NCI-H1694 treated with DMSO at 0.1 percent for 48 hours (cell line): ENCODE data around the gene CRAMP1.
A peak's percentile ranks its signal among the peaks of the same experiment; 100 is the strongest.

Experiments
- DNase-seq: peaks from one replicate; lab custom pipeline; 2025; lab: John Stamatoyannopoulos, UW

CRAMP1 gene

DNA sequence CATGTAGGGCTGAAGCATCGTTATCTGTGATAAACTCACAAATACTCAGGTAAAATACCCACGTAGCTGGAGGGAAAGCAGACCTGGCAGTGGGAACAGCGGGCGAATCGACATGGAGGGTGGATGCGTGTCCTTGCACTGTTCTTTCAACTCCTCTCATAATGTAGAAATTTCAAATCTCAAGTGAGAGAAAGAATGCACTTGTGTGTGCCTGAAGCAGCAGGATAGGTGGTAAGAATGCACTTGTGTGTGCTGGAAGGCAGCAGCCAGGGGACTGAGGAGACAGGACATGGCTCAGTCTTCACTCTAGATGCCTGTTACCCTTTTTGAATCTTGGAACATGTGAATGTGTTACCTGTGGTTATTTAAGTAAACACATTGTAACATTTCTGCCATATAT is 10.7 kb upstream of the CRAMP1 start:
- no peak for DNase-seq

DNA sequence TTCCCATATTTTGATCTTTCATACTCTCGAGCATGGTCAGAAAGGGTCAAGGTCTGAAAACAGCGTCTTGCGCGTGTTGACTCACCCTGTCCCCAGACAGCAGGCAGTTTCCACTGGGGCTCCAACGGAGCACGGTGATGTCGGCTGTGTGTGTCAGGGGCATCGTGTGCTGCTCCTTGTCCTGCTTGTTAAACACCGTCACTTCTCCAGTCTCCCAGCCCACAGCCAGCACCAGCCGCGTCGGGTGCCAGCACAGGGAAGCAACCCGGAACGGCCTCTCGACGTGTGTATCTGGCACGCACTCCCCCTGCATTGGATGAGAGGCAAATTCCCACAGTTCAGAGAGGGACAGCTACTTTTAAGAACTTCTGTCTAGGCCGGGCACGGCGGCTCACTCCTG is 9.9 kb upstream of the CRAMP1 start:
- DNase-seq = no peak

DNA sequence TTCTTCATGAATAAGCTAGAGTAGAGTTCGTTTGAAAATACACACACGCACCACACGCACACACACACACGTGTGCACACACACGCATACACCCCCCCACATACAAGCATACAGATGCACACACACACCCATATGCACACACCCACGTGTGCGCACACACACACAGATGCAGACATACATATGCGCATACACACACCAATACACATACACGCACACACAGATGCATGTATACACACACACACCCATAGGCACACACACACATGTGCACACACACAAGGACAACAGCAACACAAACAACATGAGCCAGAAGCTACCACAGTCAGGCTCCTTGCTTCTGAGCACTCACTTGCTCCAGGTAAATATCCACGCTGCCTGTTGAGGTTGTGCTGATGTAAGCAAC is 5.4 kb upstream of the CRAMP1 start:
- DNase-seq = no peak

DNA sequence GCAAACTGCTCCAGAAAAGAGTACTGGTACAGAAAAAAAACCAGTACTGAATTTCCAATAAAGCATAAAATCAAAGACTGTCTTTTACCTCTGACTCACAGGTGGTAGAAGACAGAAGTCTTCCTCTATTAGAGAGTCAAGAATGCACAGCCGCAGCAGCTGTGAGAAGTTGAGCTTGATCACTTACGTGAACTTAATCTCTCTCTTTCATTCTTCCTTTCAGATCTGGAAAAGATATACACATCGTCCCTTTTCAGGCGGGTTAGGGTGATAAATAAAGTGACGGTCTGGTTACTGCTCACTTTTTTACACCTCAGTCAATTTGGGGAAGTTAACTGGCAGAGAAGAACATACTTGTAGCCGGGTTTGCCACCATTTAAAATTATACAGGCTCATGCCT is 4.2 kb upstream of the CRAMP1 start:
- no peak for DNase-seq

DNA sequence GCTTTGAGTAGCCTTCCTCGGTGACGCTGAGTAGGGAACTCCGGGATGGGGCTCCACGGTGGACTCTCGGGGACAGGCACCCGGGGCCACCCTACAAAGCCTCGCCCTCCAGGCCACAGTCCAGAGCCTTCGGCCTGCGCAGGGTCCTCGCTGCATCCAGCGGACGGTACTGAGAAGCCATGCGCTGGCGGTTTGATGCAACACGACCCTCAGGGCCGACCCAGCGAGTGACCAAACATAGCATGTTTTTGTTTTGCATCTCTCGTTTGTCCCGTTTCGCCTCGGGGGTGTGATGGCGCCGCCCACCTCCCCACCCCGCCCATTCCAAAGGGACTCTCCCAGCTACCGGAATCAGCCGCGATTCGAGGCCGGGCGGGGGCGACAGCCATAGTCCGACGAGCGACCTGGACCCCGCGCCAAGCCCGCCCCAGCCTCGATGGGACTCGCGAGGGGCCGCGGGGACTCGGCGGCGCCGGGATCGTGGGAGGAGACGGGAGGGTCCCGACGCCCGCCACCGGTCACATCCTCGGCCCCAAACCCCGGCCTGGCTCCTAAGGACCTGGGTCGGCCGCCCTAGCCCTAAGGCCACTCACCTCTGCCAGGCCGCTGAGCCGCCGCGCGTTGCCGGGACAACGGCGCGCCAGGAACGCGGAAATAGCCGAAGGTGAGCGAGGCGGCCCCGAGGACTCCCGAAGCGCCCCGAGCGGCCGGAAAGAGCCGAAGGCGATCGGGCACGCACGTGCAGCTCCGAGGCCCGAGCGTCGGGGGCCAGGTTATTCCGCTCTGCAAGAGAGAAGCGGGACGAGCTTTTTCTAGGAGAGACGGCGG is 1.9 kb upstream of the CRAMP1 start:
- peak; percentile 64 for DNase-seq

DNA sequence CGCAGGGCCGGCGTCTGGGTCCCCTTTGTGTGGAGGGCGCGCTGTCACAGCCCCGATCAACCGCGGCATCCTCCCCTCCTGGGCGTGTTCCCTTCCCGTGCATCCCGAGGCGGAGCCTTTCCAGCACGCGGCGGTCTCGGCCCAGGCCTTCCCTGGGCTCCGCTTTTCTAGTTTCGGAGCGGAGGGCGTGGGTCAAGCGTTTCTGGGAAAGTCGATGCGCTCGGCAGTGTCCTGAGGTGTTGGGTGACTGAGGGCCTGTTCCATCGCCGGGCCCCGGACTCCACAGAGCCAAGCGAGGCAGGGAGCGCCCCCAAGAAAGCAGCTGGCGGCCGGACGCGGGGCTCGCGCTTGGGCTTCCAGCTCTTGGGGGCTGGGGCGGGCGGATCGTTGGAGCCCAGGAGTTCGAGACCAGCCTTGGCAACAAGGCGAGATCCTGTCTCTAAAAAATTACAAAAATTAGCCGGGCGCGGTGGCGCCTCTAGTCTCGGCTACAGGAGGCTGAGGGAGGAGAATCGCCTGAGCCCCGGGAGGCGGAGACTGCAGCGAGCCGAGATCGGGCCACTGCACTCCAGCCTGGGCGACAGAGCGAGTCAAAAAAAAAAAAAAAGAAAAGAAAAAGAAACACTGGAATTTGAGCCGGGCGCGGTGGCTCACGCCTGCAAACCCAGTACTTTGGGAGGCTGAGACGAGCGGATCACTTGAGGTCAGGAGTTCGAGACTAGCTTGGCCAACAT is 1.1 kb upstream of the CRAMP1 start:
- no peak for DNase-seq

DNA sequence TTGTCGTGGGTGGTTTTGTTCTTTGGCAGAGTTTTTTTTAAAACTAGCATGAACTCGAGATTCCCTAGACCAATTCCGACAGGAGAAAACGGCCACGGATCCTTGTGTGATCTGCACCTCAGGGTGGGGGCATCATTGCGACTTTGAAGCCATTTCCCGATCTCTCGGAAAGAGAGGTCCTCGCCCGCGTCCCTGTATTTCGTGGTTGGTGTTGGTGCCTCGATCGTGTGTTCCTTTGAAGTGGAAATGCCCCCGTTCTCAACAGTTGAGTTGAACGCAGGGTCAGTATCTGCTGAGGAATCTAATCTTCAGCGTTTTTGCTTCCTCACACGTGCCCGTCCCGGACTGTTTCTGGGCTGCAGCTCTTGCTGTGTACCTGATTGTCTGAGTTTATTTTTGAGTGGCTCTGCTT is 1.1 kb downstream of the CRAMP1 start:
- no peak for DNase-seq

DNA sequence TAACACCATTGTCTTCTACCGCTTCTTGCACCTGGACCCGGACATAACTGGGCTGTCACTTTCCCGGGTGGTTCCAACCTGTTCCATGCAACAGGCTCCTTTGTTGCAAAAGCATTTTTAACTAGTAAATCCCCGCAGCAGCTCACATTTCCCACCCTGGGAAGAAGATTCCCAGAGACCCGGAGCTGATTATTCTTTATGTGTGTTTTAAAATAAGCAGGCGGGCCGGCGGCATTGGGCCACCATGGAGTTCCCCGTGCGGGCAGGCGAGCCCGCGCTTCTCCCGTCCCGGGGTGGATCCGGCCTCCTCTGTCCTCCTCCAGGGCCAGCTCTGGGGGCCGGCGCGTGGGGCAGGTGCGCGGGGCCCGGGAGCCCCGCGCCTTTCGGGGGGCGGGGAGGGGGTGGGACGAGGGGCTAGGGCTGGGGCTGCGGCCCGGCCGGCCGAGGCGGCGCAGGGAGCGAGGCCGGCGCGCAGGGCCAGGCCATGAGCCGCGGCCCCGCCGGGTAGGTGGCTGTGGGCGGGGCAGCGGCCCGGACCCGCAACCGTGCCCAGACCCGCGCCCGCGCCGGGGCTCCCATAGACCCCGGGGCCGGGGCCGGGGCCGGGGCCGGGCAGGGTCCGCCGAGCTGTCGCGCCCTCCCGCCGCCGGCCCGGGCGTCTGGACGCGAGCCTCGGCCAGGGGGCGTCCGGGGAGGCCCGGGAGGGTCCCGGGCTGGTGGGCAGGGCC is 1.7 kb downstream of the CRAMP1 start:
- DNase-seq = no peak

DNA sequence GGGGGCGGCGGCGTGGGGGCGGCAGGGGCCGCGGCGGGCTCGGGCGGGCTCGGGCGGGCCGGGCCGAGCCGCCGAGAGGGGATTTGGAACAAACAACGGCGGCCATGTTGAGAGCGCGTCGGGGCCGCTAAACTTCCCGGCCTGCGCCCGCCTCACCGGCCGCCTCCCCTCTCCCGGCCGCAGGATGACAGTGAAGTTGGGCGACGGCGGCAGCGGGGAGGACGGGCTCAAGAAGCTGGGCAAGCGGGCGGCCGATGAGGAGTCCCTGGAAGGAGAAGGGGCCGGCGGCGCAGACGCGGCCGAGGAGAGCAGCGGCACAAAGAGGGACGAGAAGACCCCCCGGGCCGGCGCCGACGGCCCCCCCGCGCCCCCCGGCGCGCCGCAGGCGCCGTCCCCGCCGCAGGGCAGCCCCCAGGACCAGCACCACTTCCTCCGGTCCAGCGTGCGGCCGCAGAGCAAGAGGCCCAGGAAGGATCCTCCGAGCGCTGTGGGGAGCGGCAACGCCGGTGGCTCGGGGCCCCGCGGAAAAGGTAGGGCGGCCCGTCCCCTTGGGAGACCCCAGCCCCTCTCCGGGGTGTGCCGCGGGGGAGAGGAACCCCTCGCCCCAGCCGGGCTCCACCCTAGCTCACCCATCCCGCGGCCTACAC is 2.4 kb downstream of the CRAMP1 start:
- no peak for DNase-seq

DNA sequence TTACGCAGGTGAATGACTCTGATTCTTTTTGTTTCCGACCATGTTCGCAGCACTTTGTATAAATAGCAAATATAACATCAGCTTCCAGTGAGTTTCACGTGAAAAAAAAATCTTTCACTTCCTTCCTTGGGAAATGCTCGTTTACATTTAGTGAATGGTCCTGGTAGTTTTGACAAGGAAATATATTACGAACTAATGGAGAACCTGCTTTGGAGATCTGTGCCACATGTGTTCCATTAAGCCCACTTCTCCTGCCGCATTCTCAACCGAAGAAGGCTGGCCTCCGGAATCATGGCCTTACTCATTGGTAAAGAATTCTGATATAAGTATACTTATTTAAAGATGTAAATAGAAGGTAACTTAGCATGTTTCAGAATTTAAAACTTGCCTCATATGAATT is 3.6 kb downstream of the CRAMP1 start:
- no peak for DNase-seq

DNA sequence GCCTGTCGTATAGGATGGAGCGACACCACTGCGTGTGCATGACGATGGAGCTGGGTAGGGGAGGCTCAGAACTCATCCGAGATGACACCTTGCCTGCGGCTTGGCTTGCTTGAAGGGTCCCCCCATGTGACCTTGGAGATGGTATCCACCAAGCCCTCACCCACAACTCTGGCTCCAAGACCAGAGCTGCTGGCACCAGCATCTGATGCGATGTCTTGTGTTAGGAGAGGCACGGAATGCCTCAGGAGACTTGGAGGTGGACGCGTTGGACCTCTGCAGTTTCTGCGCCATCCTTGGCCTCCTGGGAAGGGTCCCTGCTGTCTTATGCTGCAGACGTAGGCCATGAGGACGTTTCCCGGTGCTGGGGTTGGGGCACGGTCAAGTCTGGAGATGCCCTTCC is 7.8 kb downstream of the CRAMP1 start:
- DNase-seq = no peak

DNA sequence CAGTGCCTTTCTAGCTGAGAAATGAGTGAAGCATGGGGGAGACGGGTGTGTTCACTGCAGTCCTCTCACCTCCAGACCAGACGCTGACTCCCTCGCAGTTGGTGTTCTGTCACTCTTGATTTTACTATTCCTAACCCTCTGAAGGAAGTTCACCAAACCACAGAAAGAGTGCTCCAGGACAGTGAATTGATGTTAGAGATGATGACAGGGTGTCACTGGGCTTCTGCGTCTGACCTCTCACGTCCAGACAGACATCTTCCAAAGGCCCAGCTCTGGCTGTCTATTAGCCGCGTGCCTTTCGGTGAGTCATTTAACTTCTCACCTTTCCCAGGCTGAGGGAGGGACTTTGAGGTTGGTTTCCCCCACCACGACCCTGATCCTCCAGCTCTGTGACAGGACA is 8.2 kb downstream of the CRAMP1 start:
- no peak for DNase-seq

DNA sequence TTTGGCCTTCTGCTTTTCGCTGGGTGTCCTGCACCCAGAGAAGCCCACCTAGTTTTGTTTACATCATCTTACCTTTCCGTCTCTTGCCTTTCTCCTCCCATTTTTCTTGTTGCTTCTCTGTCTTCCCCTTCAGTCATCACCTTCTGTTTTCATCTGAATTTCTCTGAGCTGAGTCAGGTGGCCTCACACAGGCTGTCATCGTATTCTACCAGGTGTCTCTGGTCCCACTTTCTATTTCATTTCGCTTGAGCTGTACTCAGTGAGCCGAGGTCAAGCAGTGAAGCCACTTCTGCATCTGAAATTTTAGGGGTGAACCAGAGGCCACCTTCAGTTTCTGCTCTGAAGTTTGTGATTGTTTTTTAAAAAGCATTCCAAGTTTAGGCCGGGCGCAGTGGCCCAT is 9.7 kb downstream of the CRAMP1 start:
- no peak for DNase-seq

DNA sequence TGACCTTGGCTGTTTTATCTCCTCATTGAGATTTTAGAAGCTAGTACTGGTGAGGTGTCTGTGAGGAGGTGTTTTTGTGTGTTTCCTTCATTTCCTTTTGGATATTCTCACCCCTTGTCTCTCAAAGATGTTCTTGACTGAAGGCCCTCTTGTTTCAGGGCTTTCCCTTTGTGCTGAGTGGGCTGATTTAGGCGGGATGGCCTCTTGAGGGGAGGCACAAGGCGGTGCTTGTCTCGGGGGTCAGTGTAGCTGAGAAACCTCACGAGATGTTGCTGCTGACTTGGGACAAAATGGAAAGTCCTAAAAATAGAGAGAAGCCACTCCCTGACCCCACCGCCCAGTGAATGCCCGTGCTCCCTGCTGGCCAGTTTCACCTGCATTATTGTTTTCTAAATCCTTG is 14.2 kb downstream of the CRAMP1 start:
- DNase-seq = no peak

DNA sequence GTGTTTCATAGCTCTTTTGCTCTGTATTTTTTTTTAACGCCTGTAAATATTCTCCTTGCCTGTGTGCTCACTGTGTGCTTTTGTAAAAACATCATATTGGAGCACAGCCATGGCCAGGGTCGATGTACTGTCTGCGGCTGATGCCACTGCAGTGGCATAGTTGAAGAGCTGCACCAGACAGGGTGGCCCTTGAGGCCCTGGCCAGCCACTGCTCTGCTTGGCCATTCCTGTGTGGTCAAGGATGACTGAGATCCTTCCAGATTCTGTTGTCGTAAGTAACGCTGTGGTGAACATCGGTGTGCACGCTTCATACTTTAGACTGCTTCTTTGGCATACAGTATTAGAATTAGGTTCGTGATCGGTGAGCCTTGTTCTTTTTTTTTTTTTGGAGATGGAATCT is 14.6 kb downstream of the CRAMP1 start:
- no peak for DNase-seq

DNA sequence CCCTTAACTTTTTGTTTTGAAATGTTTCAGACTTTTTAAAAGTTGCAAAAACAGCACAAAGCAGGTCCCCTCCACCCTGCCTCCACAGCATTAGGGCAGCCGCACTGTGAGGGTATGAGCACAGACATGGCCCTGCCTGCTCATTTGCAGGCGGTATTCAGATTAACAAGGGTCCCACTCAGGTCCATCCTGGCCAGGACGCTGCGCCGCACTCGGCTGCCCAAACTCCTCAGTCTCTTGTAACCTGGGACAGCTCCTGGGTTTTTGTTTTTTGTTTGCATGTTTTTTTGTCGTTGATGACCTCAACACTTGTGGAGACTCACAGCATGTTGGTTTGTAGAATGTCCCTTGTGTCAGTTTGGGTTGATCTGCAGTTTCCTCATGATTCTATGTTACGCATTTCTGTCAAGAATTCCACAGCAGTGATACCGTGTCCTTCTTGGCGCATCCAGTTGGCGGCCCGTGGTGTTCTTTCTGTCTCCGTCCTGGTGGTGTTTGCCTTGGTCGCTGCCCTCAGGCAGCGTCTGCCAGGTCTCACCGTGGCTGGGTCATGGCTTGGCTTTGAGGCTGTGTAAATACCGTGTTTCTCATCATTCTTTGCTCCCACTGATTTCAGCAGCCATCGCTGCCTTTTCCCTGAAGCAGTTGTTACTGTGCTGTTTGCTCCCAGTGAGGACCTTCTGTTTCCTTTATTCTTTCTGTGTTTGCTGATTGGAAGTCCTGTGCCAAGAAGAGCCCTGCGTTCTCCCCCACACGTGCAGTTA is 18.5 kb downstream of the CRAMP1 start:
- no peak for DNase-seq

DNA sequence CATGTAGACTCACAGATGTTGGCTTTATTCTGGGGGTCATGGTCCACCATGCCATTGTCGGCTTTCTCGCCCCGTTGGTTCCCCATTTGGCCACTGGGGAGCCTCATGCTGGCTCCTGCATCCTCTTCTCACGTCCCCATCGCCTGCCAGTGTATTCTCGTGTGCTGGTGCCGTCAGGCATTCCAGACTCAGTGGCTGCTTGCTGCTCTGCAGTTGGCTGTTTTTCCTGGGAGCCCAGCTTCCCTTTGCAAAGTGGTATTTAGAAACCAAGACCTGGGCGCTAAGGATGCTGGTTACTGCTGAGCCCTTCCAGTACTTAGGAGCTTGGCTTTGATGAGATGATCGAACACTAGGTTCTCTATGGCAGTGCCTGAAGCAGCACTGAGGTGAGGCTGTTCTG is 19.1 kb downstream of the CRAMP1 start:
- DNase-seq = no peak

DNA sequence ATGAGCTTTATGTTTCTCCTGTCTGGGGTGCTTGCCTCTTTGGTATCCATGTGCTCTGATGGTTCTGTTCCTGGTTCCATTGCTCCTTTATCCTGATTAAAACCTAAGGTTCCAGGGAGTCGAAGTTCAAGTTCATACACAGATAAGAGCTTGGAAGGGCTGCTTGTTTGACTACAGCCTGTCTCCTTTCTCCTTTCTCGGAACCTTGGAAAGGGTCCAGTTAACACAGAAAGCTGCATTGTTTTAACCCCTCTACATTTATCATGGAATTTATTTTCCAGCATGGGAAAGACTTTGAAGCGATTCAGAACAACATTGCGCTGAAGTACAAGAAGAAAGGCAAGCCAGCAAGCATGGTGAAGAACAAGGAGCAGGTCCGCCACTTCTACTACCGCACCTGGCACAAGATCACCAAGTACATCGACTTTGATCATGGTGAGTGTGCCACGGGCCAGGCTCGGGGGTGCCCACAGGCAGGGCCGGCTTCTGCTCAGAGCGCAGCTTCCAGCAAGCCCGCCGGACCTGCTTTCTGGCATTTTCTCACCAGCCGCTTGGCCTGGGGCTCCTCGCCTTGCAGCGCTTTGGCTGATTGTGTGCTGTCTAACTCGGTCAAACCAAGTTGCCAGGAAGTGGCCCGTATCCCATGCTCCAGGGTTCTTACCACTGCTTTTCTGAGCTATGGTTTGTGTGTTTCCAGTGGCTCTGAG is 19.9 kb downstream of the CRAMP1 start:
- DNase-seq = no peak

DNA sequence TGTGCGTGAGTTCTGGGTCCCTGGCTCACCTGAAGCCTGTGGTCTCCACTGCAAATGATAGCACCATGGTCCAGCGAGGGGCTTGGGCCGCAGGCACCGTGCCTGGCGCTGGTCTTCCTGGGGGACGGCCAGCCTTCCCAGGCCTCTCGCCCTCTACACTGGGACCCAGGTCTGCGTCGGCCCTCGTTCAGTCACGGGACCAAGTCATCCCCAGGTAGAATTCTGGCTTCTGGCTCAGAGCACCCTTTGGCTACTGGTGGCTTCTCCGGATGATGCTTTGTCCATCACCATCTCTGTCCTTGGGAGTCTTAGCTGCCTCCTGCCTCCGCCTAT is 20.4 kb downstream of the CRAMP1 start:
- no peak for DNase-seq

DNA sequence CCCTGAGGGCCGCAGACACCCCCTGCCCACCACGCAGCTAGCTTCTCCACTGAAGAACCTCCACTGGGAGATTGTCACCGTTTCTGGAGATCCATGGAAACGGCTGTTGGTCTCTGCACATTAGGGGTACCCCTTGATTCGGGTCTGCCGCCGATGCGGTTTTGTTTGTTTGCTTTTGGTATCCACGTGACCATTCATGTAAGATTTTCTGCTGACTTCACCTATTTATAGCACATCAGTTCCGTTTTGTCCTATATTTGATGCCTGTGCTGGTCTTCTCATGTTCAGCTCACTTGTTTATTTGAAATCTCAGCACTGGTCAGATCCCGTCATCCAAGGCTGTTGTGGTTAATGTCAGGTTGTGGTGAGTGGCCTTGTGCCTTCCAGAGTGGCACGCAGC is 21.1 kb downstream of the CRAMP1 start:
- DNase-seq = no peak

DNA sequence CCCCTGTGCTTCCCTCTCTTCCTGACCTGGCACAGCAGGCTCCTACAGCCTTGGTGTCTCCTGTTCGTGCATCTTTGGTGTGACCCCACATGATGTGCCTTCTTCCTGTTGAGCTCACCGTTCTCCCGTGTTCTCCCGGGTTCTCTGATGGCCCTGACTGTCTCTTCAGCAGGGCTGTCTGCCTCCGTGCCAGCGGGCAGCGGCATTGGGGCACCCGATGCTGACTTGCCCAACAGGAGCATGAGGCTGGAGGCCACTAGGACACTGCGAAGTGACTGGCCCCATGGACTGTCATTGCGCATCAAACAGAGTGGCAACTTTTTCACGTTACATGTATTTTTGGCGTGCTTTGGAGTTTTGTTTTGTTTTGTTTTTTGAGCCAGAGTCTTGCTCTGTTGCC is 22.4 kb downstream of the CRAMP1 start:
- DNase-seq = no peak
